HT-29 (cell line): ENCODE data around the gene USP32. TPM values are rescaled to one million over a fixed set of nuclear protein-coding genes. Genes with fewer than 3 reads are reported as not detected.

ENCODE experiments used
- DNase-seq: peaks from one replicate; pipeline ENCODE4 v3.0.0-alpha.2; 2015; ENCODE audit warnings: low spot score
- total RNA-seq: library from RNA; depleted of rRNA; stranded (reverse); fragments of >200 nt; shearing (Covaris generic); gene quantifications from 2 replicates; pipeline ENCODE4 v1.2.3, GENCODE V29; 2014

Gene USP32
- total RNA-seq, 1 experiment from 2014 or later: 24.6 TPM

DNA sequence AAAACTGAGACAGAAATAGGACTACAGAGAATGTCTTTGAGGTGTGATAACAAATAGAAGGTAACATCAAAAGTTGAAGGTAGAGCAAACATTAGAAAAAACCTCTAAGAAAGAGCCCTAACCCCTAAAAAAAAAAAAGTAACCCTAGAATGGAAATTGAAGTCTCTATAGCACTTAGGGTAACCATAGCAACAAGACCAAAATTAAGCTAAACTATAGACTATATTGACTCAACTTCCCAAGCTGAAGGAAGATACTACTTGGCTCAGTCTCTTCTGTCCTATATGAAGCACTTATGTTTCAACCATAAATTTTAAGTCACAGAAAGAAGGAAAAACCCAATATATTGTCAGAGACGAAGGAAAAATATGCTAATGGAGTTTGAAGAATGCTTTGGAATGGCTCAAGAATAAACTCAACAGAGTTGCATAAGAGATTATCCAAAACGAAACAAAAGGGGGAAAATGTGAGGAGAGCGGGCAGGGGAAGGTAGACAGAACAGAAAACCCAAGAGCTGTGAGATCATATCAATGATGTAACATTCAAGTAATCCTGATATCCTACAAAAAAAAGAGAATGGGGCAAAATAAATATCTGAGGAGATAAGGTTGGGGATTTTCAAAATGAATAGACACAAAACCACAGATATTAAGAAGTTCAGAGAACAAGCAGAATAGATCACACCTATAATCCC, 88.4 kb downstream of the USP32 start:
- no peak for DNase-seq

DNA sequence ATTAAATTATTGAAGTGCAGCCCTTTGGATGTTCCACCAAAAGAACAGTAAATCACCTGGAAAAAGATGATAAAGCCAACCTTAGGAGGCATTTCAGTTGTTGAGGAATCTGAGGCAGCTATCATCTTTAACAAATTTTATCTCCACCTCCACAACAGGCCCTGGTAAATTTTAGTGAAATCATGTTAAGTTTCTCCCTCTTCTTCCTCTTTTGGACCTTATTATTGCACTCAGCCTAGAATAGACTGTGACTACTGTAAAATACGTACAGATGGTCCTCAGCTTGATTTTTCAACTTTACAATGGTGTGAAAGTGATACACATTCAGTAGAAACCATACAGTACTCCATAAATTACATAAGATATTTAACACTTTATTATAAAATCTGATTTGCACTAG, 90.3 kb downstream of the USP32 start:
- DNase-seq: no peak

DNA sequence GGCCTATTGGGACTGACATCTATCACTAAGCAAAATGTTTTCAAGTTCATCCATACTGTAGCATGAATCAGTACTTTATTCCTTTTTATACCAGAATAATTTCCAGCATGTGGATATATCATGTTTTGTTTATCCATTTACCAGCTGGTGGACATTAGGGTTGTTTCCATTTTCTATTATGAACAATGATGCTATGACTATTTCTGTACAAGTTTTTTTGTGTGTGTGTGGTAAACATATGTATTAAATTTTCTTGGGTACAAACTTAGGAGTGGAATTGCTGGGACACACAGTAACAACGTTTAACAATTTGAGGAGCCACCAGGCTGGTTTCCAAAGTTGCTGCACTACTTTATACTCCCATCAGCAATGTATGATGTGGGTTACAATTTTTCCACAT, 91.0 kb downstream of the USP32 start:
- DNase-seq: no peak

DNA sequence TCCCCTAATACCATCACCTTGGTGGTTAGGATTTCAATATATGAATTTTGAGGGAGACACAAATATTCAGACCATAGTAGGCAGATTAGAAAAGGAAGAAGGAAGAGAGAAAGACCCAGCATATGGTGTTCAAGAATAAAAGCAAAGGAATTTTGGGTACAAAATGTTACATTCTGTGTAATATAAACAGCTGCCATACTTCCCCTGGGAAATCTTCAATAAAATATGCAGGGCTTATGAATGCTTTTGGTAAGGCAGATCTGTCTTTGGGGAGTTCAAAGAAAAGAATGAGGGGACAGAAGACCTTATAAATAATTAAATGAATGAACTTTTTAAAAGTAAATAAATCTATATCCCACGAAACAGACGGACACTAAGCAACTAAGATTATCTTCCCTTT, 91.9 kb downstream of the USP32 start:
- DNase-seq: no peak

- DNase-seq: no peak
Observed at GRCh38 chr17:60297760-60298401, 94.1 kb downstream of the USP32 start.

DNA sequence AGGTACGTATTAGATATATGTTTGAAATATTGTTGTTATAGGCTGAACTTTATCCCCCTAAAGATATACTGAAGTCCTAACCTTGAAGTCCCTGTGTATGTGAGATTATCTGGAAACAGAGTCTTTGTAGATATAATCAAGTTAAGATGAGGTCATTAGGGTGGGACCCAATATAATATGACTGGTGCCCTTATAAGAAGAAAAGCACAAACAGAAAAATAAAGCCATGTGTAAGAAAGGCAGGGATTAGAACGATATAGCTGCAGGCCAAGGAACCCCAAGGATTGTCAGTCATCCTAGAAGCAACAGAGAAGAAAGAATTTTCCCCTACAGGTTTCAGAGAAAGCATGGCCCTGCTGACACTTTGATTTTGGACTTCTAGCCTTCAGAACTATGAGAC, 95.8 kb downstream of the USP32 start:
- no peak for DNase-seq

GRCh38 chr17:60293580-60294335, 98.2 kb downstream of the USP32 start:
- DNase-seq: no peak

DNA sequence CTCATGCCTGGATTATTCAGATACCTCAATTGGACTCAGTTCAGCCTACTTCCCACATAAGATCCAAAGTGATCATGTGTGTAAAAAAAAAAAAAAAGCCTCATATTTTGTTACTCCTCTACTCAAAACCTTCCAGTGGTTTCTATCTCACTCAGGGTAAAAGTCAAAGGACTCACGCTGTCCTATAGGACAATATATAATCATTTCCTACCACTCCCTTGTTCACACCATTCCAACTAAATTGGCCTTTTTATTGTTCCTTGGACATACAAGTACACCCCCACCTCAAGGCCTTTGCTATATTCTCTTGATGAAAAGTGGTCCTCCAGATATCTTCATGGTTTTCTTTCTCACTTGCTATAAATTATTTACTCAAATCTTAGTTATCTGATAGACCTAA, 99.2 kb downstream of the USP32 start:
- no peak for DNase-seq

DNA sequence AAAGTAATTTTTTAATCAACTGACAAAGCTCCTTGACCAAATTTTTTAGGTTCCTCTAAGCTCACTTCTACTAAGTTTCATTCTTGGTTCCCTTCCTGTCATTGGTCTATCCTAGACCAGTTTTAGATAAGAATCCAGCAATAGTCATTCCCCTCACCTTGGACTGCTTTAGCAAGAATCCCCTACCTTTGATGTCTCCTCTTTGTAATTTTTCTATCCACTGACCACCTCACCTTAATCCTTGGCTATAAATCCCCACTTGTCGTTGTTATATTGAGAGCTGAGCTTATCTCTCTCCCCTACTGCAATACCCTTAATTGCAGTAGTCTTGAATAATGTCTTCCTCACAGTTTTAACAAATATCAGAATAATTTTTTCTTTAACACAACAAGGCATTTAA, 107.2 kb downstream of the USP32 start:
- no peak for DNase-seq

DNA sequence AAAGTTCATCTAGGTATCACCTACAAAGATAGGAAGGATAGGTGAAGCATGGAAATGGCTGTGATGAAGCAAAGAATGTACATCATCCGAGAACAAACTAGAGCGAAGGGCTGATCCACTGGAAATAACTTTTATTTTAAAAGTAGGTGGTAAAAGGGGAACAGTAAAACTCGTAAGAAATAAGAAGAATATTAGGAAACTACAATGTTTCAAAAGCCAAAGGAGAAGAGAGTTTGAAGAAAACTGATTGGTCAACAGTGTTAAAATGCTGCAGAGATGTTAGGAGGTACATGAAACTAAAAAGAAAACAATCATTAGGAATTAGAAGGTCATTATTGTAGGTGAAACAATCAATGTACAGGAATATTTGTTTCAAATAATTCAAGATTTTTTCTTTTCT, 108.1 kb downstream of the USP32 start:
- no peak for DNase-seq

GRCh38 chr17:60280673-60281072, 111.3 kb downstream of the USP32 start:
- DNase-seq: no peak

GRCh38 chr17:60278237-60278636, 113.7 kb downstream of the USP32 start:
- DNase-seq: no peak

- DNase-seq: no peak
Observed at GRCh38 chr17:60277258-60277657, 114.7 kb downstream of the USP32 start.

- DNase-seq: no peak
Observed at GRCh38 chr17:60269417-60269816, 122.5 kb downstream of the USP32 start.

GRCh38 chr17:60260540-60260939, 131.4 kb downstream of the USP32 start:
- DNase-seq: no peak

- no peak for DNase-seq
Observed at GRCh38 chr17:60258313-60258712, 133.6 kb downstream of the USP32 start.

- no peak for DNase-seq
Observed at GRCh38 chr17:60256174-60256573, 135.8 kb downstream of the USP32 start.

GRCh38 chr17:60253048-60253447, 138.9 kb downstream of the USP32 start:
- DNase-seq: no peak

GRCh38 chr17:60252459-60252858, 139.5 kb downstream of the USP32 start:
- DNase-seq: no peak

GRCh38 chr17:60249290-60249826, 142.6 kb downstream of the USP32 start:
- DNase-seq: no peak

DNA sequence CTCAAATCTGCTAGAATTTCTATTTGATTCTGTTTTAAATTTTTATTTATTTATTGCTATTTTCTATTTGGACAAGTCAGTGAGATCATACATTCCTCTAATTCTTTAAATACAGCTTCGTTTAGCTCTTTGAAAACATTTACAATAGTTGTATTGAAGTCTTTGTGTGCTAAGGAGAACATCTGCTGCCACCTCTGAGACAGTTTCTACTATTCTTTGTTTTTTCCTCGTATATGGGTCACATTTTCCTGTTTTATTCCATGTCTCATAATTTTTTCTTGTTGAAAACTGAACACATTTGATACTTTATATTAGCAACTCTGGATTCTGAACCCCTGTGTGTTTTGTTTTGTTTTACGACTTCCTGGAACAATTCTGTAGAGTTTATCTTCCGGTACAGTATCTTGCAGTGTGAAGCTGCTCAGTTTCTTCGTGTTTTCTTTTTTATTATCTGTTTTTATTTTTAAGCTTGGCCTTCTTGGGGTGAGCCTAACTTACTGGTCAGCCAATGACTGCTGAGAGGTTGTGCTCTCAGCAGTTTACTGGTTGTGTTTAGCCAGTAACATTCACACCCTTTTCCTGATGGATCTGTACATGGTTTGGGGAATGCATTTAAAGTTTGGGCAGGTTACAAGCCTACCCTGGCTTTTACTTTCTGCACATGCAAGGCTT, 143.2 kb downstream of the USP32 start:
- DNase-seq: no peak
